GM12892 (cell line): ENCODE measurements around the gene UQCR11.
"Not testable (repeated sequence)": the region's sequence is repeated elsewhere in the genome, so short reads cannot be mapped to it uniquely, and the experiment has no call there.

ENCODE experiments used
- DNase-seq: peaks from one replicate; pipeline ENCODE4 v3.0.0; 2011; ENCODE audit not compliant: insufficient read length
- FAIRE-seq: peaks from 2 replicates; lab custom pipeline; 2011; peaks lifted over from hg19 to GRCh38; lab: Jason Lieb, UNC
- POLR2A ChIP-seq: IDR thresholded peaks from 2 replicates; pipeline ENCODE4 v1.6.1; 2011; ENCODE audit warnings: low read depth, low read length, control low read depth
- POLR2AphosphoS5 ChIP-seq: IDR thresholded peaks from 2 replicates; pipeline ENCODE4 v1.6.1; 2011; ENCODE audit warnings: low read depth, low read length, control low read depth
- TAF1 ChIP-seq: IDR thresholded peaks from 2 replicates; pipeline ENCODE4 v1.6.1; 2011; ENCODE audit warnings: low read depth, mild to moderate bottlenecking, control low read depth, low read length, borderline replicate concordance

UQCR11 gene

DNA sequence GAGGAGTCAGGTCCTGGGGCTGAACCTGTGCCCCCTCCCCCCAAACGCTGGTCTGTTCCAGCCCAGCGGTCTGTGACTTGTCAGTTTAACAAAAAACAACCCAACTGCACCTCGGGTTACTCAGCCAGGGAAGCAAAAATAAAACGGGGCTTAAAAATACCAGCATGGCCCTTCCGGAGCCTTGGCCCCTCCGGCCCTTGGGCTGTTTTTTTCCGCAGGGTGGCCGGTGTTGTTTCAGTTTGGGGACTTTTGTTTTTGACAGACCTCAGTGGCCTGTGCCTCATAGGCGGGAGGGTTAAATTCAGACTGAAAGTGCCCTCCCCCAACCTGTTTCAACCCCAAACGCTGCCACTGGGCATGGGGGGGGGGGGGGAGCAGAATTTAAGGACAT is 43.2 kb upstream of the UQCR11 start:
- DNase-seq (no peak), FAIRE-seq (peak; percentile 96)
- TF ChIP-seq POLR2AphosphoS5 (no peak), POLR2A (peak; percentile 8), TAF1 (no peak)

DNA sequence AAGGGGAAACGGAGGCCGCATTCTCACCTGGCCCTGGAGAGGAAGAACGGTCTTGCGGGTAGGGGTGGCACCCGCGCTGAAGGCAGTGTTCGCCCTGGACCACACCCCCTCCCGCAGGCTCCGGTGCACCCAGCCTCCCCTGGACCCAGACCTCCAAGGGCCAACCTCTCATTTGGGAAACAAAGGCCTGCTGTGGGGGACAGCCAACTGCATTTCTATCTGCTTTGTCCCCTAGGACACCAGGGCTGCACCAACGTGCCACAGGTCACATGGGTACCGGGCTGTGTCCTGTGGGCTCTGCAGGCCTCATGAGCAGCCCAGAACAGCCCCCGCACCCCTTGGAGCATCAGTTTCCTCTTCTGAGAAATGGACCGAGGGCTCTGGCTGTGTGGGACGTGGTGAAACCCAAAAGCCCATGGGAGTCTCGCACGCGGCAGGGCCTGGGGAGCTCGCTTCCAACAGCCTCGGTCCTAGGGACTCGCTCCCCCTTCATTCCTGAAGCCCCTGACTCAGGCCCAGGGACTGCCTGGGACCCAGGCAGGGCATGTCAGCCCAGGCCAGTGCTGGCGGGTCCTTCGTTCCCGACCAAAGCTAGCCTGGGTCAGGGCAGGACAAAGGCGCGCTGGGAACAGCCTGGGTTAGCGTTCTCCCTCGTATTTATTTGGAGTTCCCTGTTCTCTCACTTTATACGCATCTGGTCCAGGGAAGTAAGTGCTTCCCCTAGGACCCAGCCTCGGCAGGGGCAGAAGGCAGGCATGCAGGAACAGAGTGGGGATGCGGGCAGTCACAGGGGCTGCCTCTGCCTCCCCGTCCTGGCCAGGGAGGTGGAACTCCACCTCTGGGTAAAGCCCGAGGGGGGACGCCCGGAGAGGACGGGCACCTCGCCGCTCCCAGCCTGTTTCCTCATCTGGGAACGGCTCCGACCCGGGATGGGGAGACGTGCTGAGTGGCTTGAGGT is 42.5 kb upstream of the UQCR11 start:
- DNase-seq (no peak), FAIRE-seq (no peak)
- TF ChIP-seq POLR2A (peak; percentile 56), POLR2AphosphoS5 (0 out of 2 replicates have a peak, but pooled peaks have one; percentile 35), TAF1 (no peak)

DNA sequence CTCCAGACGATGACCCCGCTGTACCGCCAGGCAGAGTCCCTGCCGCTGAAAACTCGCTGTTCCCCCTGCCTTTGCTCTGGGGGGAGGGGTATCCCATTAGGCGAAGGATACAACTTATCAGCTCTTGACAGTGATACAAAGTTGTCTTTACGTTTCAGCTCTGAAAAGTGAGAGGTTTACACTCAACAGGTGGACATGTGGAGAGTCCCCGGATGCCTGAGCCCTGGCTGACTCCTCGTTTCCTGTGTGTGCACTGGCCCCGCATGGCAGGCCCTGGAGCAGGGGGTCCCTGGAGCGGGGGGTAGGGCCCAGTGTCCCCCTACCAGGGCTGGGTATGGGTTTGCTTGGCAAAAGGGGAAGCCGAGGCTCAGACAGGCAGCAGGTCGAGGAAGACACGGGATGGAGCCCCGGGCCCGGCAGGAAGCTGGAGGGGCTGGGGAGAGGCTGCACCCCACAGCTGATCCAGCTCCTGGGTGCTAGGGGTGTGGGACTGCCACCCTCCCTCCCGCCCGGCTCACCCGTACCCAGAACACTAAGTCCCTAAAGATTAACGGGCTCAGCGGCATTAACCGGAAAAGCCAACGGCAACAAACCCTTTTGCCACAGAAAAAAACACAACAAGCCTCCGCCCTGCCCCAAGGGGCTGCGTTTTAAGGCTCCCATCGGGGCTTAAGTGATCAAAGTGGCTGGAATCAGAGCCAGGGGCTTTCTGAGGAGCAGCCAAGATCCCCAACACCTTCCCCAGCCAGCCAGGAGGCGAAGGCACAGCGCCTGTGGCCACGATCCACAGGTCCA is 41.6 kb upstream of the UQCR11 start:
- TF ChIP-seq TAF1 (no peak), POLR2A (0 out of 2 replicates have a peak, but pooled peaks have one; percentile 16), POLR2AphosphoS5 (peak; percentile 5; the same call in 1 of the 2 replicates)
- DNase-seq = no peak
- FAIRE-seq = no peak

DNA sequence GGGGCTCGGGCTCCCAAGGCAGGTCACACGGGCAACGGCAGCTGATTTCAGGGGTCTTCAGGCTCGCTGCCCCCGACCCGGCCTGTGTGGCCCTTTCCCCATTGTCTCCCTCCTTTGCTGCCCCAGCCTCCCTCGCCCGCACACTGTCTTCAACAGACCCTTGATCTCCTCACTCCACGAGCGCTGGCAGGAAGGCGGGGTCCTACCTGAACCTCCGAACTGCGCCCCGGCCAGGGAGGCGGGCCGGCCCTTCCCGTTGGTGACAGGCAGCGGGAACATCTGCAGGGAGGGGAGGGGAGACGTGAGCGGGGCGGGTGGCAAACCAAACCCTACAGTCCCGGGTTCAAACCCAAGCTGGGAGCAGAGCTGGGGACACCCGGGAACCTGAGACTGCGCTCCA is 40.9 kb upstream of the UQCR11 start:
- FAIRE-seq = no peak
- TF ChIP-seq POLR2A (no peak), POLR2AphosphoS5 (no peak), TAF1 (no peak)

DNA sequence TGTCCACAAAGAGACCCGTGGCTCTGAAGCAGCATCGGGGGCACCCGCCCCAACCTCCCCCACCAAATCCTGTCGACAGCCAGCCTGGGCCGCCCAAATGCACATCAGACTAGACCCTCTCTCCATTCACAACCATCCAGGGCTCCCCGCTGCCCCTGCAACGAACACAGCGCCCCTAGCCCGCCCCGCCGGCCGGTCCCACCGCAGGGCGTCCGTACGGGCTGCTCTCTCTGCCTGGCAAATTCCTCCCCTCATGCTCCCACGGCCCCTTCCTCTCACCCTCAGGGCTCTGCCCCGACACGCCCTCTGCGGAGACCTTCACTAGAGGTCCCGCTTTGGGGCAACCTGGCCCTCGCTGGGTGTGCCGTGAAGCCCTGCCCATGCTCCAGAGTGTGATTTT is 40.0 kb upstream of the UQCR11 start:
- DNase-seq (no peak), FAIRE-seq (no peak)
- TF ChIP-seq POLR2A (no peak), POLR2AphosphoS5 (0 out of 2 replicates have a peak, but pooled peaks have one; percentile 17), TAF1 (no peak)

More for the DNA sequence above, 40.9 kb upstream of the UQCR11 start:
- DNase-seq = no peak

DNA sequence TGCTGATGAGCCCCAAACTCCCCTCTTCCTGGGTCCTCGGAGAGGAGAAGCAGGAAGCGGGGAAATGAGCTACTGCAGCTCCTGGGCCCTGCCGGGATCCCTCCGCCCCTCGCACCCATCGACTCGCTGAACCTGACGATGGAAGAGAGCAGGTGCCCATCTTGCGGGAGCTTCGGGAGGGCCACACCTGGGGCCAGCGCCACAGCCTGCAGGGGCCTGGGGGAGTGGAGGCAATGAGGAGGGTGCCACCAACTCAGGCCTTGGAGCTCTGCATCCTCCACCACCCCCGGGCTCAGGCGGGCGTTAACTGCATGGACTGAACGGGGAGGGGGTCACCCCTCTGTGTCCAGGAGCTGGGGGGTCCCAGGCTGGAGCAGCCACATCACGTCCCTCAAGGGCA is 38.8 kb upstream of the UQCR11 start:
- FAIRE-seq (no peak), DNase-seq (no peak)
- TF ChIP-seq POLR2A = no peak
- no peak for TF ChIP-seq TAF1
- TF ChIP-seq POLR2AphosphoS5 = no peak

DNA sequence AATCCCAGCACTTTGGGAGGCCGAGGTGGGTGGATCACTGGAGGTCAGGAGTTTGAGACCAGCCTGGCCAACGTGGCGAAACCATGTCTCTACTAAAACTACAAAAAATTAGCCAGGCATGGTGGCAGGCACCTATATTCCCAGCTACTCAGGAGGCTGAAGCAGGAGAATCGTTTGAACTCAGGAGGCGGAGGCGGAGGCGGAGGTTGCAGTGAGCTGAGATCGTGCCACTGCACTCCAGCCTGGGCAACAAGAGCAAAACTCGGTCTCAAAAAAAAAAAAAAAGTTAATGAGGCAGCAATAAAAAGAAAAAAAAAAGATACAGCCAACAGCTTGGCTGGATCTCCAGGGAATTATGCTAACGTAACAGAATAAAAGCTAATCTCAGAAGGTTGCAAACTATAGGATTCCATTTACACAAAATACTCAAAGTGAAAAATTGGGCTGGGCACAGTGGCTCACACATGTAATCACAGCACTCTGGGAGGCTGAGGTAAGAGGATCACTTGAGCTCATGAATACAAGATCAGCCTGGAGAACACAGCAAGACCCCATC is 35.7 kb upstream of the UQCR11 start:
- DNase-seq, FAIRE-seq: not testable (repeated sequence)

DNA sequence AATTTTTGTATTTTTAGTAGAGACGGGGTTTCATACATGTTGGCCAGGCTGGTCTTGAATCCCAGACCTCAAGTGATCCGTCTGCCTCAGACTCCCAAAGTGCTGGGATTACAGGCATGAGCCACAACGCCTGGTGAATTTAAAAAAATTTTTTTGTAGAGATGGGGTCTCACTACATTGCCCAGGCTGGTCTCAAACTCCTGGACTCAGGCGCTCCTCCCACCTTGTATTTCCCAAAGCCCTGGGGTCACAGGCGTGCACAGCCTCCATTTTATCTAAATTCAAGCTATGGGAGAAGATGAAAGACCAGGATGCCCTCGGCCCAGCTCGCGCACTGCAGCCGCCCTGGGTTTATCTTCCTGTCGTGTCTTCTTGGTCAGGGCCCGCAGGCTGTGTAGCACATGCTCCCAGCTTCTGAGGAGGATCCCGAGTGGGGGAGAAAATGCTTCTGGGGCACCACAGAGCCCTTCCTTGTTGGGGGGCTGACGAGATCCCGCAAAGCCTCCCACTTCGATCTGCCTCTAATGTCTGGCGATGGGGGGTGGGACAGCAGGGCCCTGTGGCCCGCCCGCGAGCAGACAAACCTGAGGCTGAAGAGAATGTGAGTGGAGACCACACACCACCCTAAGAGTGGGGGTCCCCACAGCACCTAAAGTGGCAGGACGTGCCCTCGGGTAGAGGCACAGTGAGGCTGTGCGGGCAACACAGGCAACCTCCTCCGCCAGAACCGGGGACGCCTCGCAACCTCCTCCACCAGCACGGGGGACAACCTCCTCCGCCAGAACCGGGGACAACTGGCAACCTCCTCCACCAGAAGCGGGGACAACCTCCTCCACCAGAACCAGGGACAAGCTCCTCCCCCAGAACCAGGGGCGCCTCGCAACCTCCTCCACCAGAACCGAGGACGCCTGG is 31.3 kb upstream of the UQCR11 start:
- FAIRE-seq (no peak), DNase-seq (no peak)
- TF ChIP-seq POLR2A = no peak
- 0 out of 2 replicates have a peak, but pooled peaks have one; percentile 19 for TF ChIP-seq POLR2AphosphoS5
- TF ChIP-seq TAF1 = no peak

DNA sequence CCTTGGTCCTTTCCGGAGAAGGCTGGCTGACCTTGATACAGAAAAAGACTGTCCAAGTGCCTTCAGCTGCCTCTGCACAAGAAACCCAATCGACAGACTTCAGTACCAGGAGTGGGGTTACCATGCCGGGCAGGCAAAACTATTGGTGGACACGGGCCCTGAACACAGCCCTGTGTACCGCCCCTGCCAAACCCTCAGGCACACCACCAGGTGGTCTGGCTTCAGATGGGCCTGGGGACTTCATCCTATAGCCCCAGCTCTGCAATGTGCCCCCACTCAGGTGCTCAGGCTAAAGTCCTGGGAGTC is 29.6 kb upstream of the UQCR11 start:
- FAIRE-seq (peak; percentile 27), DNase-seq (no peak)
- TF ChIP-seq POLR2A = peak; percentile 28; the same call in 1 of the 2 replicates
- TF ChIP-seq TAF1 = no peak

DNA sequence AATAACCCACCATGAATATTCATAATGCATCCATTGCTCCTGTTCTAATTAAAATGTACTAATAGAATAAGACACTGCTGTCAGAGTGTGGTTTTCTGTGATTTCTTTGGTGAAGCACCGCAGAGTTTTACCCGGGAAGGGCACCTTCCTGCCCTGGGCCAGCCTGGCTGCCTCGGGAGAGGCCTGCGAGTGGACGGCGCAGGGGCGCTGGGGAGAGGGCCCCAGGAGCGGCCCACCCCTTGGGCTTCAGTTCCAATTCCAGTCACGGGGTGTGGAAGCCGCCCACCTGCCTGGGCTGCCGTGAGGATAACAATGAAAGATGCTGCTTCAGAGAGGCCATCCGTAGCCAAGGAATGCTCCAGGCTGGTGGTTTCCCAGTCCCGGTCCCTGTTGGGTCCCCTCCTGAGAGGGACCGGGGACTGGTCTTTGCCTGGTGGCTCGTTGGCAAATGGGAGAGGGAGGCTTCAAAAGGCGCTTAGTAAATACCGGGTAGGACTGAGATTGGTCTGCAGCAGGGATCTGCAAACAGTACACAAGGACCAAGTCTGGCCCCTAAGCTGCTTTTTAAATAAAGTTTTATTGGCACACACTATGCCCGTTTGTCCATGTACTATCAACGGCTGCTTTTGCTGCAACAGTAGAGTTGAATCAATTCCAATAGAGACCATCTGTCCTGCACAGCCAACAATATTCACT is 29.1 kb upstream of the UQCR11 start:
- no peak for DNase-seq
- TF ChIP-seq POLR2AphosphoS5 = no peak
- no peak for TF ChIP-seq POLR2A
- no peak for TF ChIP-seq TAF1

More for the DNA sequence above, 29.1 kb upstream of the UQCR11 start:
- no peak for FAIRE-seq
